ENCODE measurements around the gene PRUNE1.

PRUNE1 gene

GRCh38 chr1:151051356-151052009 lies 43.2 kb downstream of the PRUNE1 start:
- Histone ChIP-seq H3K27me3 (ENCODE audit: low read length) (no peaks in the 10 kb centered on the region), H3K9ac (ENCODE audit: low read length) (no peak overlapping the region), H4K20me1 (ENCODE audit: low read depth, low read length) (no peaks in the 10 kb centered on the region; the same call in 1 of the 2 replicates), H2AFZ (ENCODE audit: low read depth, low read length, severe bottlenecking) (no peak overlapping the region), H3K27ac (ENCODE audit: low read depth, low read length) (no peak overlapping the region), H3F3A (ENCODE audit: insufficient read depth) (peaks cover 16% of the 10 kb centered on the region), H3K4me2 (ENCODE audit: low read depth, low read length, poor library complexity, severe bottlenecking) (no peak overlapping the region), H3K4me3 (ENCODE audit: insufficient read depth, low read length, poor library complexity, severe bottlenecking) (no peak overlapping the region), H3K36me3 (ENCODE audit: low read length) (peaks cover 12% of the 10 kb centered on the region; the same call in 1 of the 2 replicates), H3K9me3 (ENCODE audit: insufficient read depth, low read length) (no peaks in the 10 kb centered on the region), H3K9me2 (replicated peaks; ENCODE audit: insufficient read depth, low read length) (no peaks in the 10 kb centered on the region), H3K79me2 (ENCODE audit: insufficient read depth, low read length) (peaks cover 11% of the 10 kb centered on the region)
- no peak for TF ChIP-seq EZH2phosphoT487 (conservative IDR thresholded peaks at IDR 0.05; ENCODE audit: low read length)
- no peak for TF ChIP-seq CTCF (IDR thresholded peaks at IDR 0.05; ENCODE audit: insufficient read depth, low read length, poor library complexity, severe bottlenecking)

- H4K20me1 ChIP-seq (ENCODE audit: low read depth, low read length): no peaks in the 10 kb centered on the region; the same call in 1 of the 2 replicates
- no peak overlapping the region for H3K4me2 ChIP-seq (ENCODE audit: low read depth, low read length, poor library complexity, severe bottlenecking)
- peaks cover 43% of the 10 kb centered on the region for H3K79me2 ChIP-seq (ENCODE audit: insufficient read depth, low read length)
- no peaks in the 10 kb centered on the region for H3K9me2 ChIP-seq (replicated peaks; ENCODE audit: insufficient read depth, low read length)
- H3K4me3 ChIP-seq (ENCODE audit: insufficient read depth, low read length, poor library complexity, severe bottlenecking): no peak overlapping the region
- H3K9me3 ChIP-seq (ENCODE audit: insufficient read depth, low read length): no peaks in the 10 kb centered on the region
- H3K36me3 ChIP-seq (ENCODE audit: low read length): peaks cover 12% of the 10 kb centered on the region; the same call in 1 of the 2 replicates
- no peak overlapping the region for H2AFZ ChIP-seq (ENCODE audit: low read depth, low read length, severe bottlenecking)
- peaks cover 10% of the 10 kb centered on the region for H3F3A ChIP-seq (ENCODE audit: insufficient read depth)
- H3K27ac ChIP-seq (ENCODE audit: low read depth, low read length): no peak overlapping the region
- no peak overlapping the region for H3K9ac ChIP-seq (ENCODE audit: low read length)
- no peaks in the 10 kb centered on the region for H3K27me3 ChIP-seq (ENCODE audit: low read length)
- TF ChIP-seq EZH2phosphoT487 (conservative IDR thresholded peaks at IDR 0.05; ENCODE audit: low read length): no peak
- no peak for TF ChIP-seq CTCF (IDR thresholded peaks at IDR 0.05; ENCODE audit: insufficient read depth, low read length, poor library complexity, severe bottlenecking)
These were observed 46.8 kb downstream of the PRUNE1 start for GRCh38 chr1:151054971-151055547.

- Histone ChIP-seq H4K20me1 (ENCODE audit: low read depth, low read length) (no peaks in the 10 kb centered on the region; the same call in 1 of the 2 replicates), H3K9me3 (ENCODE audit: insufficient read depth, low read length) (no peaks in the 10 kb centered on the region), H3K4me2 (ENCODE audit: low read depth, low read length, poor library complexity, severe bottlenecking) (no peak overlapping the region), H3K9ac (ENCODE audit: low read length) (no peak overlapping the region), H3K27me3 (ENCODE audit: low read length) (no peaks in the 10 kb centered on the region), H3F3A (ENCODE audit: insufficient read depth) (peaks cover 6% of the 10 kb centered on the region), H2AFZ (ENCODE audit: low read depth, low read length, severe bottlenecking) (no peak overlapping the region), H3K27ac (ENCODE audit: low read depth, low read length) (no peak overlapping the region), H3K4me3 (ENCODE audit: insufficient read depth, low read length, poor library complexity, severe bottlenecking) (no peak overlapping the region), H3K79me2 (ENCODE audit: insufficient read depth, low read length) (peaks cover 43% of the 10 kb centered on the region), H3K36me3 (ENCODE audit: low read length) (peaks cover 12% of the 10 kb centered on the region; the same call in 1 of the 2 replicates), H3K9me2 (replicated peaks; ENCODE audit: insufficient read depth, low read length) (no peaks in the 10 kb centered on the region)
- TF ChIP-seq EZH2phosphoT487 (conservative IDR thresholded peaks at IDR 0.05; ENCODE audit: low read length): no peak
- TF ChIP-seq CTCF (IDR thresholded peaks at IDR 0.05; ENCODE audit: insufficient read depth, low read length, poor library complexity, severe bottlenecking): no peak
These were observed 47.3 kb downstream of the PRUNE1 start for GRCh38 chr1:151055581-151055980.

Data from SU-DHL-6 (cell line).